Sigmoid colon (tissue), 4 donors: ENCODE measurements around the gene SRP54.

ENCODE experiments used
- EP300 ChIP-seq, 4 donors: sonication (generic); formaldehyde crosslinking; IDR thresholded peaks; one replicate each; pipeline ENCODE4 v1.6.1; 2017; ENCODE audit warnings: antibody characterized with exemption in 4 of 4
- POLR2A ChIP-seq, 2 donors: fragments of 450-650 bp; IDR thresholded peaks; one replicate each; pipeline ENCODE4 v1.6.1; 2016; ENCODE audit warnings: antibody characterized with exemption in 2 of 2, mild to moderate bottlenecking in 2 of 2, moderate library complexity in 2 of 2

GRCh38 chr14:34993426-34993825, 10.6 kb downstream of the SRP54 start:
- TF ChIP-seq POLR2A (IDR thresholded peaks at IDR 0.05) (no peak), EP300 (IDR thresholded peaks at IDR 0.05) (no peak)
